HepG2 (cell line): ENCODE results near the gene MAML1. TPM values are rescaled to one million over a fixed set of nuclear protein-coding genes. Genes with fewer than 3 reads are reported as not detected.
A peak's percentile ranks its signal among the peaks of the same experiment; 100 is the strongest.

Source experiments
- BCL3 ChIP-seq: sonication (generic); formaldehyde crosslinking; IDR thresholded peaks from 2 replicates; pipeline ENCODE4 v1.5.1; 2020; ENCODE audit warnings: mild to moderate bottlenecking, missing genetic modification reagents, moderate library complexity
- CCDC6 ChIP-seq: sonication (generic); formaldehyde crosslinking; IDR thresholded peaks from 2 replicates; pipeline ENCODE4 v1.8.1; 2022; ENCODE audit warnings: mild to moderate bottlenecking, missing genetic modification reagents, moderate library complexity
- CEBPB ChIP-seq: IDR thresholded peaks from 2 replicates; pipeline ENCODE4 v1.6.1; 2011; ENCODE audit warnings: low read depth, low read length, improper control_type of control experiment, borderline replicate concordance
- CEBPZ ChIP-seq: IDR thresholded peaks from 2 replicates; pipeline ENCODE4 v1.6.1; 2012; ENCODE audit warnings: low read length, improper control_type of control experiment
- FOXO1 ChIP-seq: sonication (generic); formaldehyde crosslinking; IDR thresholded peaks from 2 replicates; pipeline ENCODE4 v1.4.0; 2020; ENCODE audit warnings: missing genetic modification reagents
- HIC2 ChIP-seq: sonication (generic); formaldehyde crosslinking; IDR thresholded peaks from 2 replicates; pipeline ENCODE4 v1.9.0; 2022; ENCODE audit warnings: low read depth, missing genetic modification reagents
- IRX3 ChIP-seq: sonication (generic); formaldehyde crosslinking; IDR thresholded peaks from 2 replicates; pipeline ENCODE4 v1.8.1; 2023; ENCODE audit warnings: mild to moderate bottlenecking, low read depth, missing genetic modification reagents, borderline replicate concordance
- KDM5A ChIP-seq: fragments of 200-600 bp; sonication (generic); IDR thresholded peaks from 2 replicates; pipeline ENCODE4 v1.7.0; 2018; ENCODE audit warnings: antibody characterized with exemption, mild to moderate bottlenecking, low read length, borderline replicate concordance
- MIXL1 ChIP-seq: IDR thresholded peaks from 2 replicates; pipeline ENCODE4 v1.6.1; 2016
- MXD3 ChIP-seq: IDR thresholded peaks from 2 replicates; pipeline ENCODE4 v1.6.1; 2016; ENCODE audit warnings: mild to moderate bottlenecking, missing biosample characterization, missing genetic modification reagents
- MYNN ChIP-seq: sonication (generic); formaldehyde crosslinking; IDR thresholded peaks from 2 replicates; pipeline ENCODE4 v1.4.0; 2020; ENCODE audit warnings: mild to moderate bottlenecking, low read depth, missing genetic modification reagents
- NBN ChIP-seq: fragments of 450-650 bp; conservative IDR thresholded peaks from 2 replicates; pipeline ENCODE4 v1.6.1; 2017
- SP4 ChIP-seq: sonication (generic); formaldehyde crosslinking; IDR thresholded peaks from 2 replicates; pipeline ENCODE4 v1.8.1; 2023; ENCODE audit warnings: mild to moderate bottlenecking, missing genetic modification reagents
- UBTF ChIP-seq: sonication (generic); formaldehyde crosslinking; IDR thresholded peaks from 2 replicates; pipeline ENCODE4 v1.4.0; 2020; ENCODE audit warnings: mild to moderate bottlenecking, missing genetic modification reagents
- ZKSCAN8 ChIP-seq: IDR thresholded peaks from 2 replicates; pipeline ENCODE4 v1.6.1; 2016; ENCODE audit warnings: borderline replicate concordance, missing genetic modification reagents, missing compliant biosample characterization
- ZMAT5 ChIP-seq: sonication (generic); formaldehyde crosslinking; IDR thresholded peaks from 2 replicates; pipeline ENCODE4 v1.5.0; 2020; ENCODE audit warnings: mild to moderate bottlenecking, low read depth, missing genetic modification reagents, borderline replicate concordance
- ZNF580 ChIP-seq: IDR thresholded peaks from 2 replicates; pipeline ENCODE4 v1.6.1; 2016; ENCODE audit warnings: low read depth, borderline replicate concordance
- ZNF850 ChIP-seq: sonication (generic); formaldehyde crosslinking; conservative IDR thresholded peaks from 2 replicates; pipeline ENCODE4 v1.9.0; 2021; ENCODE audit warnings: mild to moderate bottlenecking, missing genetic modification reagents
- polyA plus RNA-seq, 8 experiments: library from polyadenylated mRNA; depleted of rRNA in 3 of 8; stranded (reverse) in 7 of 8; unstranded in 1 of 8; fragments of >200 nt; fragmentation: Illumina TruSeq in 4 of 8; extraction: Trizol in 4 of 8; gene quantifications; 2 replicates each; pipeline versions ENCODE4 v1.2.1 to v1.2.3, GENCODE V29; 2011 to 2016; ENCODE audit warnings: low read depth in 4 of 8, missing spikeins in 1 of 8, mixed read lengths in 1 of 8; ENCODE audit not compliant: insufficient read depth in 1 of 8
- total RNA-seq, 5 experiments: library from RNA; depleted of rRNA; stranded (reverse); fragments of >200 nt; fragmentation: Illumina TruSeq; extraction: Trizol; gene quantifications; 2 replicates each; pipeline ENCODE4 v1.2.3, GENCODE V29; 2016; ENCODE audit warnings: low read depth in 1 of 5

Gene MAML1
- total and polyA plus RNA-seq, 2 of the 13 experiments (the other 11 are each of a cell fraction or from before 2014, with no cell fraction given): 10.0 to 10.8 TPM

GRCh38 chr5:179819296-179820126 lies 86.9 kb downstream of the MAML1 start (continued):
- peak; percentile 52; the same call in 1 of the 2 replicates for TF ChIP-seq HIC2 (CRISPR knock-in tag)
- no peak; the same call in 1 of the 2 replicates for TF ChIP-seq ZNF580 (CRISPR knock-in tag)
- TF ChIP-seq IRX3: no peak
- peak; percentile 81 for TF ChIP-seq CCDC6 (CRISPR knock-in tag)
- no peak; the same call in 1 of the 2 replicates for TF ChIP-seq SP4
- TF ChIP-seq ZMAT5 (CRISPR knock-in tag): no peak
- no peak; the same call in 1 of the 2 replicates for TF ChIP-seq ZNF850 (CRISPR knock-in tag)
- TF ChIP-seq BCL3 (CRISPR knock-in tag): no peak
- peak; percentile 73; the same call in 1 of the 2 replicates for TF ChIP-seq UBTF (CRISPR knock-in tag)
- TF ChIP-seq MIXL1: 0 out of 2 replicates have a peak, but pooled peaks have one; percentile 17
- TF ChIP-seq MXD3 (CRISPR knock-in tag): peak; percentile 93
- TF ChIP-seq ZKSCAN8: peak; percentile 7; the same call in 1 of the 2 replicates
- TF ChIP-seq CEBPZ: no peak
- TF ChIP-seq CEBPB: no peak
- TF ChIP-seq MYNN (CRISPR knock-in tag): no peak
- peak; percentile 51; the same call in 1 of the 2 replicates for TF ChIP-seq FOXO1 (CRISPR knock-in tag)
- no peak for TF ChIP-seq KDM5A
- no peak for TF ChIP-seq NBN
